H1 (cell line): ENCODE results near the gene SPTSSB. TPM values are rescaled to one million over a fixed set of nuclear protein-coding genes. Genes with fewer than 3 reads are reported as not detected.

ENCODE experiments used
- CTCF ChIA-PET: fragments of 300-600 bp; sonication (Branson Sonifier 250); formaldehyde crosslinking; loops from one replicate; lab custom pipeline; 2021; ENCODE audit not compliant: partially characterized antibody; lab: Charles Lee
- POLR2A ChIA-PET: fragments of 300-600 bp; sonication (Branson Sonifier 250); formaldehyde crosslinking; loops from one replicate; lab custom pipeline; 2021; ENCODE audit warnings: inconsistent platforms; ENCODE audit not compliant: partially characterized antibody; lab: Charles Lee
- DNase-seq, 2 experiments: peaks; one replicate each; pipeline versions ENCODE4 v3.0.0 to v3.0.0-alpha.2; 2010 to 2022; ENCODE audit warnings: low spot score in 2 of 2, low read depth in 1 of 2, mixed read lengths in 1 of 2
- FAIRE-seq: peaks from 2 replicates; lab custom pipeline; 2011; peaks lifted over from hg19 to GRCh38; lab: Jason Lieb, UNC
- H2AFZ ChIP-seq: 2 replicates; pipeline ENCODE4 v1.8.1; 2012; ENCODE audit warnings: low read length, inconsistent platforms
- H2AK5ac ChIP-seq: 2 replicates; pipeline ENCODE4 v1.6.1; 2013; ENCODE audit warnings: low read depth, low read length
- H2BK120ac ChIP-seq: replicated peaks from 2 replicates; pipeline ENCODE3; 2013; ENCODE audit warnings: low read depth, low read length, inconsistent platforms
- H2BK12ac ChIP-seq: 2 replicates; pipeline ENCODE4 v1.6.1; 2013; ENCODE audit warnings: low read depth, low read length
- H2BK15ac ChIP-seq: 2 replicates; pipeline ENCODE4 v1.6.1; 2013; ENCODE audit warnings: low read length
- H2BK20ac ChIP-seq: 2 replicates; pipeline ENCODE4 v1.6.1; 2013; ENCODE audit warnings: low read length
- H2BK5ac ChIP-seq: 2 replicates; pipeline ENCODE4 v1.6.1; 2013; ENCODE audit warnings: low read depth, low read length
- H3K14ac ChIP-seq: 2 replicates; pipeline ENCODE4 v1.6.1; 2013; ENCODE audit warnings: inconsistent platforms; ENCODE audit not compliant: insufficient read length
- H3K18ac ChIP-seq: 2 replicates; pipeline ENCODE4 v1.6.1; 2013; ENCODE audit warnings: low read length; ENCODE audit errors: extremely low read depth
- H3K23ac ChIP-seq: 2 replicates; pipeline ENCODE4 v1.6.1; 2013; ENCODE audit warnings: inconsistent platforms; ENCODE audit not compliant: insufficient read length
- H3K23me2 ChIP-seq: 2 replicates; pipeline ENCODE4 v1.6.1; 2013; ENCODE audit warnings: low read depth, low read length
- H3K27ac ChIP-seq: 2 replicates; pipeline ENCODE4 v1.6.1; 2011; ENCODE audit warnings: low read depth, low read length, inconsistent platforms
- H3K27me3 ChIP-seq, 4 experiments: replicated peaks in 1 of 4; 1 replicate in 1 of 4; 2 replicates in 3 of 4; pipeline versions ENCODE4 v1.6.1 to v1.8.1; 2011 to 2013; ENCODE audit warnings: low read length in 3 of 4, mild to moderate bottlenecking in 3 of 4, inconsistent platforms in 2 of 4, mixed read lengths in 2 of 4, moderate library complexity in 1 of 4; ENCODE audit not compliant: control insufficient read depth in 3 of 4, insufficient read depth in 3 of 4; ENCODE audit errors: extremely low read depth in 1 of 4
- H3K36me3 ChIP-seq, 4 experiments: 2 replicates each; pipeline versions ENCODE4 v1.6.1 to v1.8.1; 2011 to 2013; ENCODE audit warnings: mild to moderate bottlenecking in 4 of 4, low read length in 3 of 4, moderate library complexity in 2 of 4, control low read depth in 1 of 4, inconsistent platforms in 1 of 4; ENCODE audit not compliant: insufficient read depth in 4 of 4, control insufficient read depth in 2 of 4
- H3K4ac ChIP-seq: replicated peaks from 2 replicates; pipeline ENCODE3; 2013; ENCODE audit warnings: low read length, low read depth, mixed read lengths, inconsistent platforms; ENCODE audit not compliant: insufficient read length
- H3K4me1 ChIP-seq, 4 experiments: replicated peaks in 1 of 4; 1 replicate in 1 of 4; 2 replicates in 3 of 4; pipeline versions ENCODE4 v1.6.1 to v1.8.1; 2011 to 2013; ENCODE audit warnings: low read length in 3 of 4, inconsistent platforms in 2 of 4, mixed read lengths in 1 of 4; ENCODE audit not compliant: insufficient read depth in 4 of 4, control insufficient read depth in 3 of 4
- H3K4me2 ChIP-seq, 2 experiments: 2 replicates each; pipeline versions ENCODE4 v1.6.1 to v1.8.1; 2011 to 2013; ENCODE audit warnings: low read depth in 2 of 2, low read length in 2 of 2, control low read depth in 1 of 2, inconsistent platforms in 1 of 2, mild to moderate bottlenecking in 1 of 2; ENCODE audit not compliant: insufficient read depth in 1 of 2
- H3K4me3 ChIP-seq, 4 experiments: fragments of 200-600, 300-600 bp in 1 of 4; sonication (generic), shearing (Covaris generic), sonication (Bioruptor Twin) in 1 of 4; 2 replicates each; pipeline versions ENCODE4 v1.5.1 to v1.8.1; 2011 to 2016; ENCODE audit warnings: low read length in 4 of 4, low read depth in 3 of 4, control low read depth in 2 of 4, inconsistent platforms in 2 of 4, mild to moderate bottlenecking in 2 of 4, mixed read lengths in 1 of 4, moderate library complexity in 1 of 4; ENCODE audit not compliant: insufficient read depth in 2 of 4; ENCODE audit errors: extremely low read depth in 1 of 4
- H3K56ac ChIP-seq: replicated peaks from 2 replicates; pipeline ENCODE3; 2013; ENCODE audit warnings: low read depth, mild to moderate bottlenecking, mixed read lengths, low read length, inconsistent platforms; ENCODE audit not compliant: insufficient read length
- H3K79me1 ChIP-seq: 2 replicates; pipeline ENCODE4 v1.6.1; 2013; ENCODE audit warnings: low read depth, low read length, control low read depth
- H3K79me2 ChIP-seq, 2 experiments: 2 replicates each; pipeline versions ENCODE4 v1.6.1 to v1.8.1; 2012 to 2013; ENCODE audit warnings: low read length in 2 of 2, mild to moderate bottlenecking in 2 of 2, inconsistent platforms in 1 of 2; ENCODE audit not compliant: insufficient read depth in 2 of 2, control insufficient read depth in 1 of 2
- H3K9ac ChIP-seq, 4 experiments: replicated peaks in 1 of 4; 1 replicate in 1 of 4; 2 replicates in 3 of 4; pipeline versions ENCODE4 v1.6.1 to v1.8.1; 2011 to 2013; ENCODE audit warnings: low read depth in 3 of 4, low read length in 3 of 4, control low read depth in 2 of 4, mild to moderate bottlenecking in 2 of 4, moderate library complexity in 2 of 4, inconsistent platforms in 1 of 4; ENCODE audit errors: extremely low read depth in 1 of 4
- H3K9me3 ChIP-seq, 2 experiments: 2 replicates each; pipeline versions ENCODE4 v1.6.1 to v1.8.1; 2012 to 2013; ENCODE audit warnings: mild to moderate bottlenecking in 2 of 2, moderate library complexity in 2 of 2, control low read depth in 1 of 2, inconsistent platforms in 1 of 2, low read depth in 1 of 2, low read length in 1 of 2, mixed read lengths in 1 of 2; ENCODE audit not compliant: insufficient read depth in 2 of 2
- H4K20me1 ChIP-seq, 2 experiments: replicated peaks in 1 of 2; 2 replicates each; pipeline versions ENCODE3 to v1.8.1; 2011 to 2013; ENCODE audit warnings: inconsistent platforms in 2 of 2, low read length in 2 of 2, mild to moderate bottlenecking in 1 of 2; ENCODE audit not compliant: insufficient read depth in 2 of 2, control insufficient read depth in 1 of 2
- H4K5ac ChIP-seq: 2 replicates; pipeline ENCODE4 v1.6.1; 2013; ENCODE audit warnings: low read length, low read depth, mixed read lengths, inconsistent platforms; ENCODE audit not compliant: insufficient read length
- H4K8ac ChIP-seq: 2 replicates; pipeline ENCODE4 v1.8.0; 2013; ENCODE audit warnings: mild to moderate bottlenecking, moderate library complexity, low read length, inconsistent platforms; ENCODE audit not compliant: insufficient read depth; ENCODE audit errors: extremely low read depth
- H4K91ac ChIP-seq: replicated peaks from 2 replicates; pipeline ENCODE3; 2013; ENCODE audit warnings: low read length, mixed read lengths, inconsistent platforms; ENCODE audit not compliant: insufficient read length
- ASH2L ChIP-seq: fragments of 200-600, 300-600 bp; sonication (generic); IDR thresholded peaks from one replicate; pipeline ENCODE4 v1.7.1; 2017; ENCODE audit warnings: low read length
- BCL11A ChIP-seq, 2 experiments: IDR thresholded peaks; one replicate each; pipeline ENCODE4 v1.6.1; 2011; ENCODE audit warnings: low read depth in 2 of 2, low read length in 2 of 2, mild to moderate bottlenecking in 2 of 2
- CBX5 ChIP-seq: fragments of 300-800, 300-1000 bp; sonication (generic); IDR thresholded peaks from 2 replicates; pipeline ENCODE4 v1.7.1; 2016; ENCODE audit warnings: antibody characterized with exemption, low read length, low read depth
- CEBPB ChIP-seq: IDR thresholded peaks from 2 replicates; pipeline ENCODE4 v1.6.1; 2012; ENCODE audit warnings: low read depth, low read length
- CHD2 ChIP-seq: IDR thresholded peaks from 2 replicates; pipeline ENCODE4 v1.6.1; 2012; ENCODE audit warnings: low read length, improper control_type of control experiment
- E2F6 ChIP-seq: IDR thresholded peaks from 2 replicates; pipeline ENCODE4 v1.6.1; 2012; ENCODE audit warnings: inconsistent platforms
- GTF2F1 ChIP-seq: IDR thresholded peaks from 2 replicates; pipeline ENCODE4 v1.6.1; 2012; ENCODE audit warnings: low read depth, low read length, improper control_type of control experiment, borderline replicate concordance
- NANOG ChIP-seq: IDR thresholded peaks from 2 replicates; pipeline ENCODE4 v1.6.1; 2011; ENCODE audit warnings: low read length, low read depth, mild to moderate bottlenecking, inconsistent platforms; ENCODE audit not compliant: insufficient read depth, poor library complexity, severe bottlenecking
- RAD21 ChIP-seq, 2 experiments: IDR thresholded peaks in 1 of 2; conservative IDR thresholded peaks in 1 of 2; 2 replicates each; pipeline ENCODE4 v1.6.1; 2011; ENCODE audit warnings: low read depth in 2 of 2, low read length in 2 of 2, improper control_type of control experiment in 1 of 2, inconsistent platforms in 1 of 2, mild to moderate bottlenecking in 1 of 2, moderate library complexity in 1 of 2
- RBBP5 ChIP-seq: IDR thresholded peaks from 2 replicates; pipeline ENCODE4 v1.7.1; 2012; ENCODE audit warnings: low read depth, mild to moderate bottlenecking, inconsistent platforms, low read length, moderate library complexity, borderline replicate concordance
- SRF ChIP-seq: IDR thresholded peaks from 2 replicates; pipeline ENCODE4 v1.6.1; 2011; ENCODE audit warnings: mild to moderate bottlenecking, low read depth, low read length, moderate library complexity
- SUZ12 ChIP-seq: fragments of 200-600 bp; sonication (generic); IDR thresholded peaks from 2 replicates; pipeline ENCODE4 v1.6.1; 2012; ENCODE audit warnings: mild to moderate bottlenecking, inconsistent platforms, low read length, moderate library complexity, mixed read lengths
- TAF1 ChIP-seq: IDR thresholded peaks from 2 replicates; pipeline ENCODE4 v1.6.1; 2011; ENCODE audit warnings: mild to moderate bottlenecking, low read depth, low read length
- ZNF274 ChIP-seq: IDR thresholded peaks from 2 replicates; pipeline ENCODE4 v1.7.0; 2012; ENCODE audit warnings: low read length, borderline replicate concordance; ENCODE audit errors: extremely low read depth
- WGBS, 2 experiments: shearing (Covaris generic) in 1 of 2; methylation state at CpG; one replicate each; pipeline versions ENCODE4 v1.1.6 to v1.1.7; 2013 to 2015; ENCODE audit warnings: low lambda C conversion rate in 2 of 2, mixed read lengths in 2 of 2, inconsistent platforms in 1 of 2, low coverage in 1 of 2, missing lambda C conversion rate in 1 of 2; ENCODE audit not compliant: insufficient replicate concordance in 2 of 2, insufficient coverage in 1 of 2, insufficient read length in 1 of 2; ENCODE audit errors: extremely low coverage in 1 of 2, missing lambda C conversion rate in 1 of 2; 5-methylcytosine and 5-hydroxymethylcytosine counted together
- polyA plus RNA-seq, 7 experiments: library from polyadenylated mRNA; depleted of rRNA in 3 of 7; stranded (reverse) in 5 of 7; unstranded in 2 of 7; fragments of >200 nt in 5 of 7; fragments of 200-250 nt in 2 of 7; gene quantifications; 1 replicate in 5 of 7; 2 replicates in 1 of 7; 4 replicates in 1 of 7; pipeline versions ENCODE4 v1.2.1 to v1.2.3, GENCODE V29; 2011 to 2013; ENCODE audit warnings: missing spikeins in 2 of 7, mixed read lengths in 2 of 7
- total RNA-seq: library from RNA; stranded (reverse); fragmentation: NEBNext Ultra II Directional; extraction: Animal tissue kit (Norgen Biotek cat#: 25700); gene quantifications from 2 replicates; pipeline ENCODE4 v1.2.1, GENCODE V29; 2021

Gene SPTSSB
- total and polyA plus RNA-seq, 2 of the 8 experiments (the other 6 are each of a cell fraction or from before 2014, with no cell fraction given): 33.4 to 52.5 TPM

- no peak overlapping the region for H2AK5ac ChIP-seq
- H3K56ac ChIP-seq: no peak overlapping the region
- H3K4me3 ChIP-seq: no peak overlapping the region
- no peak overlapping the region for H2BK15ac ChIP-seq
- POLR2A ChIA-PET: no interaction called here
- no peaks in the 10 kb centered on the region for H4K20me1 ChIP-seq
- H4K91ac ChIP-seq: no peak overlapping the region
- H3K4ac ChIP-seq: no peak overlapping the region
- CTCF ChIA-PET: interaction anchor here (1.3 kb wide), 1 partner anchor 52 kb away, joined by 3 read pairs; no protein-coding TSS in a partner anchor
- FAIRE-seq (no peak), DNase-seq (no peak)
- H3K4me1 ChIP-seq: no peaks in the 10 kb centered on the region
- no peaks in the 10 kb centered on the region for H3K79me2 ChIP-seq
- H2BK5ac ChIP-seq: no peak overlapping the region
- H2BK12ac ChIP-seq: no peak overlapping the region
- no peak overlapping the region for H3K27ac ChIP-seq
- H3K23ac ChIP-seq: no peak overlapping the region
- no peak overlapping the region for H3K4me2 ChIP-seq
- H4K5ac ChIP-seq: no peak overlapping the region
- no peaks in the 10 kb centered on the region for H3K79me1 ChIP-seq
- no peak overlapping the region for H4K8ac ChIP-seq
- H2BK120ac ChIP-seq: no peak overlapping the region
- no peak overlapping the region for H2BK20ac ChIP-seq
- peaks cover 0 to 3% (median 0%) of the 10 kb centered on the region in 4 experiments; a peak in 1 of 8 replicates for H3K36me3 ChIP-seq
- no peak overlapping the region for H3K14ac ChIP-seq
- no peak overlapping the region for H3K18ac ChIP-seq
- H3K9me3 ChIP-seq: no peaks in the 10 kb centered on the region
- WGBS, 2 experiments: 95% methylated on average over 1 of the region's 1 CpG; no CpG with 5 or more reads in 1 of the 2 experiments
- H3K23me2 ChIP-seq: no peaks in the 10 kb centered on the region
- no peak overlapping the region for H2AFZ ChIP-seq
- H3K9ac ChIP-seq: no peak overlapping the region
- H3K27me3 ChIP-seq: no peaks in the 10 kb centered on the region
- TF ChIP-seq GTF2F1: no peak
- TF ChIP-seq ASH2L: no peak
- TF ChIP-seq SUZ12: no peak
- TF ChIP-seq BCL11A (IDR thresholded peaks at IDR 0.05; ENCODE audit: low read depth in 2 of 2, low read length in 2 of 2): no peak
- no peak for TF ChIP-seq CHD2
- TF ChIP-seq TAF1: no peak
- no peak for TF ChIP-seq ZNF274
- TF ChIP-seq E2F6: no peak
- TF ChIP-seq RAD21 (IDR thresholded peaks at IDR 0.05 in 1 of 2, conservative IDR thresholded peaks at IDR 0.05 in 1 of 2; ENCODE audit: low read depth in 2 of 2, low read length in 2 of 2): no peak
- no peak for TF ChIP-seq CBX5
- no peak for TF ChIP-seq SRF
- TF ChIP-seq RBBP5: no peak
- no peak for TF ChIP-seq CEBPB
- TF ChIP-seq NANOG: no peak
Observed at GRCh38 chr3:161356287-161356686, 15.0 kb downstream of the SPTSSB start.
